HG03565 (cell line): ENCODE measurements around the gene SPON1.

Experiments used
- ATAC-seq: cut with Tn5 transposase; IDR thresholded peaks from one replicate; pipeline ENCODE4 v1.9.1; 2021; ENCODE audit warnings: mild to moderate bottlenecking, moderate library complexity; ENCODE audit not compliant: unreplicated experiment

SPON1 gene

GRCh38 chr11:14179116-14179820, 216.7 kb downstream of the SPON1 start:
- ATAC-seq = no peak

DNA sequence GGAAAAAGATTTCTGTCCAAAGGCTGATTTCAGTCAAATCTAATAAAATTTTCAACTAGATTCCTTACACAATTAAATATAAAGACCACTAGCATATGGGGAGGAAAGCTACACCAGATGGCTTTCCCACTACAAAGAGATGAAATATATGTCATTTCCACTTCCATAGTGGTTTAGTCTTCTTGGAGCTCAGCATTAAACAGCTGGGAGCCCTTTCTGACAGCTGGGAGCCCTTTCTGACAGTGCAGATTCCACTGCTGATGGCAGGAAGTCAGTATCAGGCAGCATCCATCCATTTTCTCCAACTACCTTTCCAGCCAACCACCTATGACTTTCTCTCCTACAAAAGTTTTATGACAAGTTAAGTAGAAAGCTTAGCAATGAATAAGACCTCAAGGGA, 218.6 kb downstream of the SPON1 start:
- no peak for ATAC-seq

DNA sequence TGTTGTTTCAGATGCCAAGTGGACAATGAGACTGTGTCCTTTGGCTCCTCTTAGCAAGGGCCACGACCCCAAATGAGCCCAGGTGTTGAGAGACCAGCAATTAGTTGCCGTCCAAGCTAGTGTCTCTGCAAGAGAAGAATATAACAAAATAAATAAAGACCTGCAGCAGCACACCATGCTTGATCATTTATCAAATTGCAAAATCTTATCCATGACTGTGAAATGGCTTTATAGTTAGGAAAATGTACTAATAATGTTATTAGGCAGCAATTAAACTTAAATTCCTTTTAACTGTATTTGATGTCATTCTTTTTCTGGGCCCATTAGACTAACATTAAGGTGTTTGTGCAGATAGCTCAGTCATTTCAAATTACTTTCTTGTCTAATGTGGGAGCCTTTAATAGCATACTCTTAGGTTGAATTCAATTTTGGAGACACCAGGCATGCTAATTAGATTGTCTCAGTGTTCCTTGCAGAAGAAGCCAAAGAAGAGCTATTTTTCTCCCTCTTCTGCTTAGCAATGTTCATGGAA, 220.4 kb downstream of the SPON1 start:
- ATAC-seq = no peak

- ATAC-seq = no peak
Measured at GRCh38 chr11:14184028-14184940, 221.8 kb downstream of the SPON1 start.

- no peak for ATAC-seq
Measured at GRCh38 chr11:14185461-14185860, 222.9 kb downstream of the SPON1 start.

- ATAC-seq = no peak
Measured at GRCh38 chr11:14186046-14186775, 223.7 kb downstream of the SPON1 start.

GRCh38 chr11:14189874-14190273, 227.4 kb downstream of the SPON1 start:
- no peak for ATAC-seq

DNA sequence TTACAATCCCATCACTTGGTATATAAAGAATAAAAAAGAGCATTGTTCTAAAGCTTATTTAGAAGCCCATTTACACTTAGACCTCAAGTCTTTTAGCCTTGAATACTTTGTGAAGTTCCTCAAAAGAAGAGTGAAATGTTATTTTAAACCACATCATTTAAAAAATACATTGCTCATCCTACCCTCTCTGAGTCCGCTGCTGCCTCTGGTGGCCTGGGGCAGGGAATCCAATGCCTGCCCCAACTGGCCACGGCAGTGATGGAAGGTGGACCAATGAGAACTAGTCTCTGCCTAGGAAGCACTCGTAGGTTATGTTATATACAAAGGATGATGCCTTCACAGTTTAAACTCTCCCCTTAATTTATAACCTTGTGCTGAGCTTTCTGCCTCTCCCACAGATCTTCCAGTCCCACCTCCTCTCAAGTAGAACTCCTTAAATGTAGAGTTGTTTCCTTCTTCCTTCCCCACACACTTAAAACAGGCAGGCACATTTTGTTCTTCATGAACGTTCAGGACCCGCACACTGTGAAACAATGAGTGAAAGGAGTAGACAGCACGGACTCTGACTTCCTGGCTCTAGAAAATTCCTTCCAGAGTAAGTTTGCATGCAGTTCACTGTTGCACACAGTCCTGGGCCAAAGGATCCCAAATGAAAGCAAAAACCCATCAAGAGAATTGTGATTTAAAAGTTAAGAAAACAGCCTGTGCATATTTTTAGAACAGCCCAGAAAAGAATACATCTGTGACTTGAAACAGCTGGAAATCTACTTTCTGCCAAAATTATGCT, 228.7 kb downstream of the SPON1 start:
- ATAC-seq = no peak

DNA sequence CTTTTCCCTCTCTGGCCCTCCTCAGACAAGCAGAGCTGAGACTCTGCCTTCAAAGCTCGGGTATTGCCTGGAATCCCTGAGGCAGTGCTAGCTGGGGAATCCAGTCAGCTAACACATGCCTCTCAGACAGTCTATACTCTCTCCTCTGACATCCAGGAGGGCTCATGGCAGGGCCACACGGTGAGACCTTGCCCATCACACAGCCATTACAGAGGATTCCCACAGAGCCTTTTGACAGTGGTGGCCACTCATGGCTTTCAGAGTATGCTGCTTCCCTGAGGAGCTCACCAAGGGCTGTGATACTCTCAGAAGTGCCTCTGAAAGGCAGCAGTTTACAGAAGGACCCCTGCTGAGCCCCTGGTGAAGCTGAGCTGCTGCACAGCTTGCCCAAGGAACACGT, 231.1 kb downstream of the SPON1 start:
- ATAC-seq = no peak

GRCh38 chr11:14202251-14203196, 240.0 kb downstream of the SPON1 start:
- no peak for ATAC-seq

GRCh38 chr11:14203321-14203720, 240.8 kb downstream of the SPON1 start:
- ATAC-seq = no peak

GRCh38 chr11:14212986-14213385, 250.5 kb downstream of the SPON1 start:
- no peak for ATAC-seq

DNA sequence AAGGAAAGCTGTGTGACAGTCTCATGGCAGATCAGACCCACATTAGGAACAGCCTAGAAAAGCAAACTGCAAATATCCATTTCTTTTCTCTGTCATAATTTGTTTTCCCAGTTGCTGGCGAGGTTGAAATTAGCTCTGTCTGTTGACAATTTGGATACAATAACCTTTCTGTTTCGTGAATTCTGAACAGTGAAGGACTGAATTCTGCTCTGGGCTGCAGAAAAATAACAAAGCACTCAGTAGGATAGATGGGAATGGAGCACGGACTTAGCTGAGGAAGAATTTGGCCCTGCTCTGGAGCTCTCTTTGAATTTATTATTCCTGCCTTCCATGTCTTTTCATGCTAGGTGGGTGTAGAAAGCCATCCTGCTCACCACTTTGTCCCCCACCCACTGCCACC, 256.2 kb downstream of the SPON1 start:
- no peak for ATAC-seq

DNA sequence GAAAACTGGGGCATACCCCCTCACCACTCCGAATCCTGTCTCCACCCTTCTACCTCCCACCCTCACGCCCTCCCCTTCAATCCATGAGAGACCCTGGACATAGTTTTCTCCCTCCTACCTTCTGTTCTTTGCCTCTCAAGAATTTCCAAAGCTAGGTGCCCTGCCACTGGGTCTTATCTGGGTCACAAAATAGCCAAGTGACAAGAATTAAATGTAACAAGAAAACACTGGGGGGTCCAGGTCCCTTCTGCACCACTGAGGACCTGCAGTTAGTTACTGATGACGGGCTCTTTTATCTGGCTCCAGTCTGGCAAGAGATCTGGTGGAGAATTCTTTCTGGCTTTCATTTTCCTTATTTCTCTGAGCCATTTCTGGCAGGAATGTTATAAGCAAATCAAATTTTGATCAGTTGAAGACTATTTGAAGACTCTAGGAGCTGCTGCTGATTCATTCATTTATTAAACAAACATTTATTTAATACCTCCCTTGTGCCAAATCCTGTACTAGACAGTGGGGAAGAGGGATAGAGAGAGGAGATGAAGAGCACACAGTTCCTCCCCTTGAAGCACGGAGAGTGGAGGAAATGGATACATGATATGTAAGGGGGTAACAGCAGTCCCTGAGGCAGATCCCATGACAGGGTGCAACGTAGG, 261.2 kb downstream of the SPON1 start:
- no peak for ATAC-seq

GRCh38 chr11:14224395-14224794, 261.9 kb downstream of the SPON1 start:
- ATAC-seq = no peak

- no peak for ATAC-seq
Measured at GRCh38 chr11:14225666-14226065, 263.1 kb downstream of the SPON1 start.

DNA sequence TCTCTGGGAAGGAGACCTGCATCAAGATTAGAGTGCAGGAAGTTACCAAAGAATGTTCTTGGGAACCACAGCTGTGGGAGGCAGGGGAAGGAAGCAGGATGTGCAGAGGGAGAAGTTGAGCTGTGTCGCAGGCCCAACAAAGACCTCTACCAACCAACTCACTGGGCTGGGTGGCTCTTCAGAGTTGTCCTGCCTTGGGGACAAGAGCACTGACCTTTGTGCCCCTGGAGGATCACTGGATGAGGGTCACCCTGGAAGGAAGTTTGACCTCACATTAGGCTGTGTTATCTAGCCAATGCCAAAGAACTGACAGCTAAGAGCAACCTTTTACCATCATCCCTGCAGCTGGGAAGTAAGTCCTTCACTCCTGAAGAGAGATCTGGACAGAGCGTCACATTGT, 265.8 kb downstream of the SPON1 start:
- ATAC-seq = no peak

DNA sequence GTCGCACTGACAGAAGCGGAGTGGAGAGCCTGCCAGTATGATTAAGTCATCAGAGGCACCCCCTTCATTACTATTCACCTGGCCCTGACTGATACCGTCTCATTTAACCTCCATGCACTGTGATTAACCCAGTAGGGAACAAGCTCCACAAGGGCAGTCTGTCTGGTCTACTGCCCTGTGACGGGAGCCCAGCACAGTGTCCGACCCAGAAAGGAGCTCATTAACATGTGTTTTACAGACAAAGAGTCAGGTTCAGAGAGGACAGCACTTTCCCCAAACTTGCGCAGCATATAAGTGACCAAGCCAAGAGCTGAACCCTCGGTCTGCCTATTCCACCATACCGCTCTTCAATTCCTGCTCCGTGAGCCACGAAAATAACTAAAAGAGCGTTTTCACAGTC, 266.9 kb downstream of the SPON1 start:
- no peak for ATAC-seq

- ATAC-seq = no peak
Measured at GRCh38 chr11:14230407-14230806, 267.9 kb downstream of the SPON1 start.
